GM12801 (cell line): ENCODE results near the gene SH3TC1.

Experiments used
- TF ChIP-seq, protein P1 (sequence below): IDR thresholded peaks from one replicate; pipeline ENCODE4 v1.5.1; 2011; ENCODE audit warnings: control low read depth; ENCODE audit not compliant: insufficient read length; ENCODE audit errors: extremely low read depth

SH3TC1 gene

DNA sequence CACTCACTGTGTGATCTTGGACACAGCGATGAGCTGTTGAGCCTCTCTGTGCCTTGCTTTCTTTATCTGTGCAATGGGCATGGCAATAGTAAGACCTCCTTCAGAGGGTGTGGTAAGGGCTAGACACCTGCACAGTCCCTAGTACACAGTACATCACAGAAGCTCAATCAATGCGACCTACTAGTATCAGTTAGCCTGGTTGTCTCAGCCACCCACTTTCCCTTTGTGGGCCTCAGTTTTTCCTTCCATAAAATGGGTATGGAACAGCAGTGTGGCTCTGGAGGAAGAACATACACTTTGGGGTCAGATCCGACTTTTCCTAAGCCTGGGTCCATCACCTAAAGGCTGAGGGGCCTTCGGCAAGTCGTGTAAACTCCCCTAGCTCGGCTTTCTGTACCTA lies 67.0 kb downstream of the SH3TC1 start:
- TF ChIP-seq, protein P1, sequence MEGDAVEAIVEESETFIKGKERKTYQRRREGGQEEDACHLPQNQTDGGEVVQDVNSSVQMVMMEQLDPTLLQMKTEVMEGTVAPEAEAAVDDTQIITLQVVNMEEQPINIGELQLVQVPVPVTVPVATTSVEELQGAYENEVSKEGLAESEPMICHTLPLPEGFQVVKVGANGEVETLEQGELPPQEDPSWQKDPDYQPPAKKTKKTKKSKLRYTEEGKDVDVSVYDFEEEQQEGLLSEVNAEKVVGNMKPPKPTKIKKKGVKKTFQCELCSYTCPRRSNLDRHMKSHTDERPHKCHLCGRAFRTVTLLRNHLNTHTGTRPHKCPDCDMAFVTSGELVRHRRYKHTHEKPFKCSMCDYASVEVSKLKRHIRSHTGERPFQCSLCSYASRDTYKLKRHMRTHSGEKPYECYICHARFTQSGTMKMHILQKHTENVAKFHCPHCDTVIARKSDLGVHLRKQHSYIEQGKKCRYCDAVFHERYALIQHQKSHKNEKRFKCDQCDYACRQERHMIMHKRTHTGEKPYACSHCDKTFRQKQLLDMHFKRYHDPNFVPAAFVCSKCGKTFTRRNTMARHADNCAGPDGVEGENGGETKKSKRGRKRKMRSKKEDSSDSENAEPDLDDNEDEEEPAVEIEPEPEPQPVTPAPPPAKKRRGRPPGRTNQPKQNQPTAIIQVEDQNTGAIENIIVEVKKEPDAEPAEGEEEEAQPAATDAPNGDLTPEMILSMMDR, result no peak

DNA sequence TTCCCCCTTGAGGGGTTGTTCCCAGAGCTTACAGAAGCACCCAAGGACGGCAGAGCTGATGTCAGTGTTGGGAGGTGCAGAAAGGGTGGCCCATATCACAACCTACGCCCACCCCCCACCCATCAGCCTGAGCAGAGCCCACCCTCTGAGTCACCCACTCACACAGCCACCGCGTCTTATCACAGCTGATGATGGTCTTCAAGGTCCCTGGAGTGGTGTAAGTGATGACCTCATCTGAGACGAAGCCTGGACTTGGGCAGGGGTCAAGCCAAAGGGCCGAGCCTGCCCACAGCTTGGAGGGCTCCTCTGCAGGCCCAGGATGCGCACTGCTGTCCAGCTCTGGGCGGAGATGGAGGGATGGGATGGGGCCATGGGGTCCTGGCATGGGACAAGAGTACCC lies 67.4 kb downstream of the SH3TC1 start:
- TF ChIP-seq, protein P1, result no peak

DNA sequence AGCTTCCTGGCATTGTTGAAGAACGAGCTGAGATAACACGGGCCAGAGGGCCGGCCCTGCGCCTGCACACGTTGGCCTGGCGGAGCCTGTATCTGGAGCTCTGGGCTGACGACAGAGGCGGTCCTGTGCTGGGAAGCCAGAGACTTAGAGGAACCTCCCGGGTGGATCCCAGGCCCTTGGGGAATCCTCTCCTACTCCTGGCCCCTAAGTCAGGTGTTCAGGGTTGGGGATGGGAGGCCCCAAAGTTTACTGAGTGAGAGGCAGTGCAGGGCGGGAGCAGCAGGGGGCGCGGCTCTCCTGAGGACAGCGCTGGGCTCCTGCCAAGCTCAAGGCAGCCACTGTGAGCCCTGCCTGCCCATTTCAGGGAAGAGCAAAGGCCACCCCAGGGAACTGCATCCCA lies 68.0 kb downstream of the SH3TC1 start:
- TF ChIP-seq, protein P1, result no peak

DNA sequence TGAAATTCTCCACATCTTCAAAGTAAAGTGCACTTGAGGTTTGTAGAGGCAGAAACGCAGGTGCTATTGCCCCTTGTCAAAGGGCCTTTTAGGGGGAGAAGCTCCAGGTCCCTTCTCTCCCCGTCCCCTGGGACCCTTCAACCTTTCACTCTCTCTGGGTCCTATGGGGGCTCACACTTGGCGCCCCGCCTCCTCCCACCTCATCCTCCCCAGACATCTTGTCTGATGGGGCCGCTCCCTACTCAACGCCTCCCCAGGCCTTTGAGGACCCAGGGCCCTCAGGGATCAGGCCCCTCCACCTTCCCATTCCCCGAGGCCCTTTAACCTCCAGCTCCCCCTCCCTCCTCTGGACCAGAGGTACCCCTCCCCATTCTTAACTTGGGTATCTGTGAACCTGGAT lies 69.1 kb downstream of the SH3TC1 start:
- TF ChIP-seq, protein P1, result no peak

DNA sequence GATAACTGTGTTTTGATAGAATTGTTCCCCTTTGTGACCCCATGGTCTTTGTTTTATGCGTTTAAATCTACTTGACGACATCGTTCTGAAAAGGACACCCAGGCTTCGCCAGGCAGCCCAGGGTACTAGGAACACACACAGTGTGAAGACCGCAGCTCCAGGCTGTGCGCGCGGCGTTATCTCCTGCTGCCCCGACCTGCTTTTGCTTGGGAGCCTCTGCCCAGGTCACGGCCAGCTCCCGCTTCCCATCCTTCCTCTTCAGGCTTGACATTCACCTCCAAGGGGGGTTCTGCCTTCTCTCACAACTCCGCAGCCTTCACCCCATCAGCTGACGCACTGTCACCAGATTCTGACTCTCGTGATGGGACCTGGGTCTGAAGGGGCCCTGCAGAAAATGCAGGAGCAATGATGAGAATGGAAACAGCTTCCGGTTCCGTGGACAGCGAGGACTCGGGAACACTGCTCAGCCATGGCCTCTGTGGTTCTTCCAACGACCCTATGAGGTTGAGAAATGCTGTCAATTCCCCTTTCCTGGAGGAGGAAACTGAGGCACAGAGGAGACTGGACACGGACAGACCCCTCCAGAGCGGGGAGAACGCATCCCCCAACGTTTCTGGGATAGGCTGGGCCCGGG lies 69.9 kb downstream of the SH3TC1 start:
- TF ChIP-seq, protein P1, result no peak

DNA sequence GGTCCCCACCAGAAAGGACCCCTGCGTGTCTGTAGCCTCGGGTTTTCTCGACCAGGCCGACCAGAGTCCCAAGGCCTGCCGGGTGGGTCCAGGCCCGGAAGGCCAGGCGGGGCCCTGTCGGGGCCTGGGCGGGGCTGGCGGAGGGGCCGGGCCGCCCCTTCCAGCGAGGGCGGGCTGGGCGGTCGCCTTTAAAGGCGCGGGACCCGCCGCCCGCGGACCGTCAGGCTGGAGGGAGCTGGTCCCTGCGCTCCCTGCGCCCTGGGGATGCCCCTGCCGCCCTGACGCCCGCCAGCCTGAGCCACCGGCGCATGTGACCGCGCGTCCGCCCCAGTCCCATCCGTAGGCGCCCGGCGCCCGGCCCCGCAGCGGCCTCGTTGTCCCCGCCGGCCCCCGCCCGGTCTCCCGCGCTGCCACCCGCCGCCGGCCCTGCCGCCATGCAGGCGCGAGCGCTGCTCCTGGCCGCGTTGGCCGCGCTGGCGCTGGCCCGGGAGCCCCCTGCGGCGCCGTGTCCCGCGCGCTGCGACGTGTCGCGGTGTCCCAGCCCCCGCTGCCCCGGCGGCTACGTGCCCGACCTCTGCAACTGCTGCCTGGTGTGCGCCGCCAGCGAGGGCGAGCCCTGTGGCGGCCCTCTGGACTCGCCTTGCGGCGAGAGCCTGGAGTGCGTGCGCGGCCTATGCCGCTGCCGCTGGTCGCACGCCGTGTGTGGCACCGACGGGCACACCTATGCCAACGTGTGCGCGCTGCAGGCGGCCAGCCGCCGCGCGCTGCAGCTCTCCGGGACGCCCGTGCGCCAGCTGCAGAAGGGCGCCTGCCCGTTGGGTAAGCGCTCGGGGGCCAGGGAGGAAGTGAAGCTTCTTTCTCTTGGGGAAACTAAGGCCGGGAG lies 70.7 kb downstream of the SH3TC1 start, which contains the start of gene HTRA3:
Gene HTRA3 (plus strand): TSS at position 220 of the 883 bp plus-strand sequence. CDS start 215 bp downstream, at position 435.
- TF ChIP-seq, protein P1, result no peak

DNA sequence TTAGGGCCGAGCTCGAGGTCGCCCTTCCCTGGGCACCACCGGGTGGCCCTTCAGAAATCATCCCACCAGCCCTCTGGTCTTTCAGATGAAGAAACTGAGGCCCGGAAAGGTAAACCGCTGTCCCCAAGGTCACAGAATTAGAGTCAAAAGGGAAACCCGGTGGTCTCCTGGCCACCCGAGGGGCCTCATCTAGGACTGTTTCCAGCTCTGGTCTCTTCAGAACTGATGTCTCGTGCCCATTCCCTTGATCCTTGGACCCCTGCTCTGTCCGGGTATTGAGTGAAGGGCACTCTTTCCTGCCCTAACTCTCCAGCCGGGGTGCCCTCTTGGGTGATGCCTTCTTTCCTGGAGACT lies 71.3 kb downstream of the SH3TC1 start:
- TF ChIP-seq, protein P1, result no peak
